ENCODE data around the gene HOXB7. TPM values are rescaled to one million over a fixed set of nuclear protein-coding genes. Genes with fewer than 3 reads are reported as not detected.
A peak's percentile ranks its signal among the peaks of the same experiment; 100 is the strongest.

HOXB7 gene
- total RNA-seq, 1 donor from 2014 or later = 1.2 TPM

DNA sequence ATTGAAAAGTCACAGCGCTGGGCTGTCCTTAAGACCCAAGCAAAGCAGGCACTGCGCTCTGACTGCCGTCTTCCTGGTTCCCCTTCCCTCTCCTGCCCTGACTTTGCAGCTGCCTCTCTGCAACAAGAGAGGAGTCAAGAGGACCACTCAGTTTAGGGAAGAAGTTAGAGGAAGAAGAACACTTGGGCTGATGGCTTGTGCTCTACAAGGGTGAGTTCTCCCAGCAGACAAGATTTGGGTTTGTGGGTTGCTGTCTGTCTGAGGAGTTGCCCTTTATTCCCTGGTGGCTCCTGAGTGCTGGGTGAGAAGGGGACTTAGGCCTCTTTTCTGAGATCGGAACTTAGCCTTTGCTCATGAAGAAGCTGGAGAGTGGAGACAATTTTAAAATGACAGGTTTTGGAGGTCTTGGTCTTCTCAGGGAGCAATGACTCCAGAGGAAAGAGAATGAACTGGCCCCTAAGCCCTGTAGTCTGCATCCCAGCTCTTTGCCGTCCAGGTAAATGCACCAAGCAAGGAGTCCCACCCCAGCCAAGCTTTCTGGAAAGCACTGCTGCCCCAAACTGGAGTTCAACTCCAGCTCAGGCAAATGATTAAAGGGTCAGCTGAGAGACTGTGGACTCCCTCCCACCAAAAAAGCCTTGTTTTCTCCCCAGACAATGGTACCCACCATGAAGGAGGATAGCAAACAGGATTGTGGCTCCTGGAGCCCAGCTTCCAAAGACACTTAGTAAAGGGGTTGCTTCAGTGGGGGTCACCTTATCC is 18.0 kb upstream of the HOXB7 start:
- Histone ChIP-seq H3K9me3 (no peaks in the 10 kb centered on the region), H3K27ac (no peak overlapping the region), H3K36me3 (no peaks in the 10 kb centered on the region), H3K4me1 (peaks cover 22% of the 10 kb centered on the region), H3K27me3 (peaks cover 100% of the 10 kb centered on the region), H3K4me3 (no peak overlapping the region)
- no peak for ATAC-seq
- TF ChIP-seq, protein P1, sequence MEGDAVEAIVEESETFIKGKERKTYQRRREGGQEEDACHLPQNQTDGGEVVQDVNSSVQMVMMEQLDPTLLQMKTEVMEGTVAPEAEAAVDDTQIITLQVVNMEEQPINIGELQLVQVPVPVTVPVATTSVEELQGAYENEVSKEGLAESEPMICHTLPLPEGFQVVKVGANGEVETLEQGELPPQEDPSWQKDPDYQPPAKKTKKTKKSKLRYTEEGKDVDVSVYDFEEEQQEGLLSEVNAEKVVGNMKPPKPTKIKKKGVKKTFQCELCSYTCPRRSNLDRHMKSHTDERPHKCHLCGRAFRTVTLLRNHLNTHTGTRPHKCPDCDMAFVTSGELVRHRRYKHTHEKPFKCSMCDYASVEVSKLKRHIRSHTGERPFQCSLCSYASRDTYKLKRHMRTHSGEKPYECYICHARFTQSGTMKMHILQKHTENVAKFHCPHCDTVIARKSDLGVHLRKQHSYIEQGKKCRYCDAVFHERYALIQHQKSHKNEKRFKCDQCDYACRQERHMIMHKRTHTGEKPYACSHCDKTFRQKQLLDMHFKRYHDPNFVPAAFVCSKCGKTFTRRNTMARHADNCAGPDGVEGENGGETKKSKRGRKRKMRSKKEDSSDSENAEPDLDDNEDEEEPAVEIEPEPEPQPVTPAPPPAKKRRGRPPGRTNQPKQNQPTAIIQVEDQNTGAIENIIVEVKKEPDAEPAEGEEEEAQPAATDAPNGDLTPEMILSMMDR (IDR thresholded peaks at IDR 0.05) = no peak
- DNase-seq = no peak
- intact Hi-C loops (cut with DNase I) = loop anchor here (10.0 kb wide), 1 partner anchor 314 kb away; no protein-coding TSS in a partner anchor

- Histone ChIP-seq H3K27ac (no peak overlapping the region), H3K9me3 (no peaks in the 10 kb centered on the region), H3K27me3 (peaks cover 100% of the 10 kb centered on the region), H3K4me1 (peaks cover 22% of the 10 kb centered on the region), H3K36me3 (no peaks in the 10 kb centered on the region), H3K4me3 (no peak overlapping the region)
- no peak for DNase-seq
- ATAC-seq = no peak
- TF ChIP-seq, protein P1 (IDR thresholded peaks at IDR 0.05) = no peak
- intact Hi-C loops (cut with DNase I) = loop anchor here (10.0 kb wide), 1 partner anchor 313 kb away; no protein-coding TSS in a partner anchor
These were observed 17.1 kb upstream of the HOXB7 start for GRCh38 chr17:48627623-48628521.

DNA sequence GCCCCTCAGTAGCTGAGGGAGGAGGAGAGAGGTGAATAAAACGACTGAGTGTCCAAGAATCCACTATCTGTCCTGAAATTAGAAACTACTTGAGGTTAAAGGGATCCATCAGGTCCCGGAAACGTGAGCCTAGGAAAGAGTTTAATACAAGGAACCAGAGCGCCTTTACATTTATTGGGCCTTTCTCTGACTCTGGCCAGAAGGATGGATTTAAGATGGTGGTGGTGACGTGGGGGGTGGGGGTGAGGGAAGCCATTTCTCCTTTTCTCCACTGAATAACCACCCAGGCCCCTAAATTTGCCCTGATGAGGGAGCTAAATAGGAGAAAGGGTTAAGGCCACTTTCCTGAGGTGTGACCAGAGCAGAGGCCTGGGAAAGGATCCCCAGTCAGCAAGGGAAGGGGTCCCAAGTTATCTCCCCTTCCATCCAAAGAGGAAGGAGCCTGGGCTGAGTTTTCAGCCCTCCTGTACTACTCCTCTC is 16.3 kb upstream of the HOXB7 start:
- H3K9me3 ChIP-seq = no peaks in the 10 kb centered on the region
- no peak overlapping the region for H3K4me3 ChIP-seq
- intact Hi-C loops (cut with DNase I) = loop anchor here (10.0 kb wide), 1 partner anchor 312 kb away; no protein-coding TSS in a partner anchor
- peaks cover 100% of the 10 kb centered on the region for H3K27me3 ChIP-seq
- DNase-seq = no peak
- H3K4me1 ChIP-seq = peaks cover 22% of the 10 kb centered on the region
- TF ChIP-seq, protein P1 (IDR thresholded peaks at IDR 0.05) = no peak
- H3K27ac ChIP-seq = no peak overlapping the region
- ATAC-seq = no peak
- no peaks in the 10 kb centered on the region for H3K36me3 ChIP-seq

DNA sequence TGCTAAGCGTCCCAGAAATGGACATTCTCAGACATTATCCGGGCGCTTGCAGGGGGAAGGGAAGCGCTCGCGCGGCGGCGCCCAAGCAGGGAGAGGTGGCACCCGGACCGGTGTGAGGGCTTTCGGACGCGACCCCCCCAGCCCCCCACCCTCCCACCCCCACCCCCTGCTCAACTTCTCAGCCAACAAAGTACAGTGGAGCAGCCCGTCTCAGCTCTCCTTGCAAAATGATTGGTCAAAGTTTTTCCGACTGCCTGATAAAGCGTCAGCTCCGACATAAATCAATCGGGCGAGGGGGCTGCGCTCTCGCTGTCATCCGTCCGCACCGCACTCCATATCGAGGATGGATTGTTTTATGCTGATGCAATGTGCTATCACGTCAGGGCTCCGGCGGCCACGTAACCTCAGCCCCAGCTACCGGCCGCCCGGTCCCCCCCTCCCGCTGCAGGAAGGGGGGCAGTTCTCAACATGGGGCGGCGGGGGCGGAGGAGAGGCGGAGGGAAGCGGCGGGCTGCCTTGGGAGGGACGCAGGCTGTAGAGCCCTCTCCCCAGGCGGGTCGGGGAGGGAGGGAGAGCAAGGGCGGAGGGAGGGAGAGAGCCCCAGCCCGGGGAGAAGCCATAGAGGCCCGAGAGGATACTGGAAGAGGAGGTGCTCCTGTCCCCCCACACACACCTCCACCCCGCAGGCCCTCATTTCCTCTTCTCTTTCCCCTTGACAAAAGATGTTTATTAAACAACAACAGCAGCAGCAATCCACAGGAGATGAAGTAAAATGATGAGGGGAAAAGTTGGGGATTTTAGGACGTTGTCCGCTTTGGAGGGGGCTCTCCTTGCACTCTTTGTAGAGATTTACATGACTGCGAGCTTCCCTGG is 15.7 kb upstream of the HOXB7 start, which contains the start of gene HOXB9:
Gene HOXB9 (minus strand): TSS at position 114 of the 873 bp plus-strand sequence. CDS start 89 bp downstream, at position 25.
- Histone ChIP-seq H3K4me3 (peak within 1 kb of the TSS; percentile 31), H3K4me1 (peaks cover 22% of the 10 kb centered on the region), H3K27me3 (peaks cover 100% of the 10 kb centered on the region), H3K9me3 (no peaks in the 10 kb centered on the region), H3K27ac (no peak within 1 kb of the TSS), H3K36me3 (no peaks in the 10 kb centered on the region)
- no peak for DNase-seq
- ATAC-seq = peak; percentile 4
- TF ChIP-seq, protein P1 (IDR thresholded peaks at IDR 0.05) = no peak
- intact Hi-C loops (cut with DNase I) = loop anchor here (10.0 kb wide), 1 partner anchor 312 kb away; no protein-coding TSS in a partner anchor
